ENCODE measurements around the gene CCDC30.

GRCh38 chr1:42587753-42588152, 124.7 kb downstream of the CCDC30 start:
- no peak for TF ChIP-seq FOXM1 (IDR thresholded peaks at IDR 0.05; ENCODE audit: low read depth)
- no peak for TF ChIP-seq FOXM1 (CRISPR knock-in tag; IDR thresholded peaks at IDR 0.05; ENCODE audit: low read depth)
- TF ChIP-seq ESRRA (IDR thresholded peaks at IDR 0.05; ENCODE audit: borderline replicate concordance, low read depth), result no peak
- no peak for TF ChIP-seq CTCF (IDR thresholded peaks at IDR 0.05 in 2 of 3, conservative IDR thresholded peaks at IDR 0.05 in 1 of 3; ENCODE audit: insufficient read depth in 2 of 3, low read depth in 1 of 3, low read length in 3 of 3)
- TF ChIP-seq ELK1 (CRISPR knock-in tag; IDR thresholded peaks at IDR 0.05), result no peak
- TF ChIP-seq ZNF316 (IDR thresholded peaks at IDR 0.05), result no peak
- no peak for TF ChIP-seq TAF1 (IDR thresholded peaks at IDR 0.05; ENCODE audit: control insufficient read depth, extremely low read depth, insufficient read depth, low read length, severe bottlenecking)
- no peak for TF ChIP-seq FOXA1 (IDR thresholded peaks at IDR 0.05; ENCODE audit: borderline replicate concordance)
- no peak for TF ChIP-seq E2F4 (CRISPR knock-in tag; IDR thresholded peaks at IDR 0.05; ENCODE audit: low read depth)
- no peak for TF ChIP-seq ERF (CRISPR knock-in tag; IDR thresholded peaks at IDR 0.05)
- TF ChIP-seq KDM1A (IDR thresholded peaks at IDR 0.05), result no peak
- no peak for TF ChIP-seq UBTF (IDR thresholded peaks at IDR 0.05; ENCODE audit: borderline replicate concordance in 1 of 2, low read depth in 2 of 2, low read length in 2 of 2)
